GM12801 (cell line): ENCODE measurements around the gene MRPL58.

ENCODE experiments used
- CTCF ChIP-seq: IDR thresholded peaks from one replicate; pipeline ENCODE4 v1.5.1; 2011; ENCODE audit warnings: control low read depth; ENCODE audit not compliant: insufficient read length; ENCODE audit errors: extremely low read depth

The MRPL58 gene

GRCh38 chr17:74994440-74994839 lies 18.0 kb upstream of the MRPL58 start:
- no peak for TF ChIP-seq CTCF

- no peak for TF ChIP-seq CTCF
Observed at GRCh38 chr17:74995847-74996246, 16.6 kb upstream of the MRPL58 start.

- TF ChIP-seq CTCF, result no peak
Observed at GRCh38 chr17:74998783-74999182, 13.7 kb upstream of the MRPL58 start.

- TF ChIP-seq CTCF, result no peak
Observed at GRCh38 chr17:74999523-74999922, 12.9 kb upstream of the MRPL58 start.

GRCh38 chr17:75001915-75002843 lies 10.3 kb upstream of the MRPL58 start:
- no peak for TF ChIP-seq CTCF

- TF ChIP-seq CTCF, result no peak
Observed at GRCh38 chr17:75003070-75003956, 9.2 kb upstream of the MRPL58 start.

- TF ChIP-seq CTCF, result no peak
Observed at GRCh38 chr17:75003957-75004355, 8.5 kb upstream of the MRPL58 start.
